ENCODE measurements around the gene GBA2.
A peak's percentile ranks its signal among the peaks of the same experiment; 100 is the strongest.

The GBA2 gene

GRCh38 chr9:35748858-35749514 is at the start of gene GBA2, which contains the start of gene RGP1:
Gene GBA2 (minus strand): TSS chr9:35749228. CDS start chr9:35748704, 524 bp downstream.
Gene RGP1 (plus strand): TSS chr9:35749287. CDS start chr9:35749756, 469 bp downstream.
- peak; percentile 19 for DNase-seq

GRCh38 chr9:35797311-35798109 is 48.5 kb upstream of the GBA2 start:
- no peak for DNase-seq

DNA sequence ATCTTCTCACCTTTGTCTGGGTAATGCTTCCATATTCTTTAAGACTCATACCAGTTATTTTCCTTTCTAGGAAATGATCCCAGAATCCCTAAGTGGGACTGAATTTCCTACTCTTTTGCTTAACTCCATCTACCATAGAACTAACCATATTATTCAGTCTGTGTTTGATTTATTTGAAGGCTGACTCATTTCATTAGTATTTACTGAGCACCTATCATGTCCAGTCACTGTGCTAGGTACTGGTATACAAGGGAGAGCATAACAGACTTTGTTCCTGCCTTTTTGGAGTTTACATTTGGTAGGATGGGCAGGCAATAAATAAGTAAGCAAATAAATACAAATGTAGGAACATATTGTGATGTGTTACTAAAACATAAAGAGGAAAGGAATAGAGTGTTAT is 46.7 kb upstream of the GBA2 start:
- no peak for DNase-seq

GRCh38 chr9:35793461-35793860 is 44.4 kb upstream of the GBA2 start:
- DNase-seq: no peak

DNA sequence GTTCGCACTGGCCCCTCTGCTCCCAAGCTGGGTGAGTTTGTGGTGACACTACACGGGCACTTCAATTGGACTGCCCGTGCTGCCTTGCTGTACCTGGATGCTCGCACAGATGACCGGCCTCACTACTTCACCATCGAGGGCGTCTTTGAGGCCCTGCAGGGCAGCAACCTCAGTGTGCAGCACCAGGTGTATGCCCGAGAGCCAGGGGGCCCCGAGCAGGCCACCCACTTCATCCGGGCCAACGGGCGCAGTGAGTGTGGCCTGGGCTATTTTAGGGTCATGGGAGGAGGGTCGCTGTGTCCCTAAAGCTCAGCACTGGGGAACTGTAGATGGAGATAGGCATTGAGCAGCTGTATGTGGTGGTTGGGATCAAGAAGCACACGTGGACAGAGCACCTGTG is 43.8 kb upstream of the GBA2 start:
- DNase-seq: no peak

DNA sequence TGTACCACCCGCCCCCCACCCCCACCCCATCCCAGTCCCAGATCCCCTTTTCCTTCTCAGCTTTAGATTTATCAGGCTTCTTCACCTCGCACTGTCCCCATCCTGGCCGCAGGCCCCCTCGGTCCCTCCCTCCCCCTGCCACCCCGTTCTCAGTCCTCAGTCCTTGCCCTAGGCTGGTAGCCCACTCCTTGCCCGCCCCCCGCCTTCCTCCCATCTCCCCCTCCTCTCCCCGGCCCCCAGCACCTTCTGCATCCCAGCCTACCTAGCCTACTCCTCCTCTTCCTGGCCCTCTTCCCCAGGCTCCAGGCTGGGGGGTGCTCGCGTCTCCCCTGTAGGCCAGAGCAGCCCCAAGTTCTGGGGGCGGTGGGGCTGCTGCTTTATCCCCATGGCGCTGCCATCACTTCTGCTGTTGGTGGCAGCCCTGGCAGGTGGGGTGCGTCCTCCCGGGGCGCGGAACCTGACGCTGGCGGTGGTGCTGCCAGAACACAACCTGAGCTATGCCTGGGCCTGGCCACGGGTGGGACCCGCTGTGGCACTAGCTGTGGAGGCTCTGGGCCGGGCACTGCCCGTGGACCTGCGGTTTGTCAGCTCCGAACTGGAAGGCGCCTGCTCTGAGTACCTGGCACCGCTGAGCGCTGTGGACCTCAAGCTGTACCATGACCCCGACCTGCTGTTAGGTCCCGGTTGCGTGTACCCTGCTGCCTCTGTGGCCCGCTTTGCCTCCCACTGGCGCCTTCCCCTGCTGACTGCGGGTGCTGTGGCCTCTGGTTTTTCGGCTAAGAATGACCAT is 43.2 kb upstream of the GBA2 start:
- DNase-seq: no peak

GRCh38 chr9:35791297-35791921 is 42.4 kb upstream of the GBA2 start, which contains the start of gene NPR2:
Gene NPR2 (plus strand): TSS chr9:35791591. CDS start chr9:35792409, 818 bp downstream.
- no peak for DNase-seq

DNA sequence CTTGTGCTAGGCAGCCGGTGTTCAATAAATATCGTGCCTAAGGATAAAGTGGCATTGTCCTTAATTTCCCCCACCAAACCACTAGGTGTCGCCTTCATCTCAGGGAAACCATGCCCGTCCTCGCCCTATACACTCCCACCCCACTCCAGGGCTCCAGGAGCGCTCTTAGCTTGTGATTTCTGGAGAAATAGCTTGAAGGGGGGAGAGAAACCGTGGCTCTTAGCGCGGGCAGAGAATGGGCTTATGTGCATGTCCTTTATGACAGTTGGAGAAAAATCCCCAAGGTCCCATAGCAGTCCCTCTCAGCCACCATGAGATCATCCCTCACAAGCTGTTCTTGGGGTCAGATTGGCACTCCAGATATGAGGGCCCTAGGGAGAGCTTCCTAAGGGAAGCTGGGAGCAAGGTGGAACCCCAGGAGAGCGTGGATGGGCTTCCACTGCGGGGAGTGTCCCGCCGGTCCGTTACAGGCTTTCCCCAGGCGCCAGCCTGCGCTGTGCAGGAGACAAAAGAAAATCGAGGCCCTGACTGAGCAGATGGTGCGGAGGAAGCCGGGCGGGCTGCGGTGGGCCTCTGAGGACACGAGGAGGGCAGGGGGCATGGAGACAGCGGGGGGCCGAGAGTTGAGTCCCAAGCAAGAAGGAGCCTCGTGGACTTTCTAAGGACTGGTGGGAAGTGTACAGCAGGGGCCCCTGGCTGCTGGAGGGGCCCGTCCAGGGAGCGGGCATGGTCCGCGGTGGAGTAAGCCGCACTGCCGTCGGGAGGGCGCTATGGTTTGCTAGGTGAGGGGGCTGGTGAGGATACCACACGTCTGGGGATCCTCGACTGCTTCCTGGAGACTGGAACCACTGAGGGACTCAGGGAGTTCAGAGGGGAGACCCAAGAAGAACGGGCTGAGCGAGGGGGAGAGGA is 41.6 kb upstream of the GBA2 start:
- DNase-seq: peak; percentile 90

DNA sequence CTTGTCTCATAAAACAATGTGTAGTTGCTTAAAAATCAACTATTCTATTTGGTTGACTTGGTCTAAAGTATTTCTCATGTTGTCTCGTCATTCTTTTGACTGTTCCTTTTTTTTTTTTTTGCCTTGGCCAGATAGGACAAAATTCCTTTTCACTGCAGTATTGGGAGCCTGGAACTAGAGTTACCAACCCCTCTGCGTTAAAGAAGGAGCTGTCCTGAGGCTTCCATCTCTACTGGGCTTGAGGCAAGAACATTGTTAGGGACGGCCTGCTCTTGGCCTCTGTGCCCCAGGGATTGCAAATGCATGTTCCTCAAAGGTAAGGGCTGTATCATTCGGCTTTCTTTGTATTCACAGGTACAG is 41.0 kb upstream of the GBA2 start:
- DNase-seq: no peak

DNA sequence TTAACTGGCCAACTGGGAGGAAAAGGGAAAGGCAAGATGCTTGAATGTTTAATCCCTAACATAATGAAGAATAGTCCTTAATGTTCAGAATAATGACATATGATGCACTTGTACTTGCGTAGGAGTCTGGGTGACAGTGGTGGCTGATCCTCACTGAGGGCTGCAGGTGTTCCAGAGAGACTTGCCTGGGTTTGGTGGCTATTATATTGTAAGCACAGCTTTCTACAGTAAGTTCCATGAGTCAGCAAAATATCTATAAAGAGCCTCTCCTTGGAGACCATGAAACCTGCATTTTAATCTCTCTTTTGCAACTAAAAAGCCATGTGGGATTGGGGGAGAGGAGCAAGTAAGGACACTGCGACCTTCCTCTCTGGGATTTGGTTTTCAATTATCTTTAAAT is 40.5 kb upstream of the GBA2 start:
- no peak for DNase-seq

GRCh38 chr9:35783418-35783817 is 34.4 kb upstream of the GBA2 start:
- no peak for DNase-seq

- DNase-seq: no peak
These were observed 32.0 kb upstream of the GBA2 start for GRCh38 chr9:35781066-35781465.

GRCh38 chr9:35778496-35778895 is 29.5 kb upstream of the GBA2 start:
- no peak for DNase-seq

DNA sequence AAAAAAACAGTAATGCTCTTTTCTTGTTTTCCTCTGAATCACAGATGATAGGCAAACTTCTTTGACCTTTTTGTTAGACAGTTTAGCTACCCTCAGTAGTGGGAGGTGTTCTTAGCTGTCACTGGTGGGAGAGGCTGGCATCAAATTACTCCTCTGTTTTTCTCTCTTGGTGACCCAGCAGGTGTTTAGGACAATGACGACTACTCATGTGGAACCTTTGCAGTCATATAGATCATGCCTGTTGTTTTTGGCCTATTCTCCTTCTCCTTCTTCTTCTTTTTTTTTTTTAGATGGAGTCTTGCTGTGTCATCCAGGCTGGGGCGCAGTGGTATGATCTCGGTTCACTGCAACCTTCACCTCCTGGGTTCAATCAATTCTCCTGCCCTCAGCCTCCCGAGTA is 27.0 kb upstream of the GBA2 start:
- no peak for DNase-seq

DNA sequence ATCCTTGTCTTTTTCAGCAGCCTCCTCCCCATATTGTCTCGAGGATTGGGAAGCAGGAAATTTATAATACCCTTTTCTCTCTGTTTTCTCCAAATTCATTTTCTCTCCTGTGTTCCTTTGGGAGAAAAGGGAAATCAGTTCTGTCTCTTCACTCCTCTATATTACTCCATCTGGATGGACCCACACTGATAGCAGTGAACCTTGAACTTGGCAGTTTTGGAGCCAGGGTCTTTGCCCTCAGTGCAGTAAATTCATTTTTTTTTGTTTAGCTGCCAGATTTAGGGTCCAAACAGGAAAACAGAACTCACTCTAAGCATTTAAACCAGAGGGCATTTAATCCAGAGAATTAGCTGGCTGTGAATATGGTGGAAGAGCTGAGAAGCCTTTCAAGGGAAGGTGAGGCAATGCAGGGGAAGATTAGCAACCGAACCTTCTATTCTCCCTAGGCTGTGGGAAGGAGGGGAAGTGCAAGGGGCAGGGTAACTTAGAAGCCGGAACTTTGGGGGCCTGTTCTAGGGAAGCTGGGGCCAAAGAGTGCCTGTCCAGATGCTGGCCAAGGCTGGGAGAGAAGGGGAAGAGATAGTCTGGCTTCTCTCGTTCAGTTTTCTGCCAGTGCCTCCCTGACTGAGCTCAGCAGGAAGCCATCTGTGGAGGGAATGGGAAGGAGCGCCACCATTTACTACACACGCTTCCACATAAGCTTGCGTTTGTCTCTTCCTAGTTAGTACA is 26.0 kb upstream of the GBA2 start:
- no peak for DNase-seq

DNA sequence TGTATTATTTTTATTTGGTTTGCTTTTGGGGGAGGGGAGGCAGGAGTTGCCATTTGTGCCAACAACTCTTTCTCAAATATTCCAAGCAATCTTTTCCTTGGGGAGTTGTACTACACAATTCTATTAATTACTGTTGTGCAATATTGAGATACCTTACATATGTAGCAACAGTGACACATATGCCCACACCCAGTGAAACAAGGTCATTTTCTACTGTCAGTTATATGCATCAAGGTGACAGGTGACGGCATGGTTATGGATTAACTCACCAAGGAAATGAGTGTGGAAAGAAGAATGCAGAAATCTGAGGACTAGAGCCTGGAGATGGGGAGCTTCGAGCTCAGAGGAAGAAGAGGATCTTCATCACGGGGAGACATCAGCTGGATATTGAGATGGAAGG is 22.9 kb upstream of the GBA2 start:
- DNase-seq: no peak

DNA sequence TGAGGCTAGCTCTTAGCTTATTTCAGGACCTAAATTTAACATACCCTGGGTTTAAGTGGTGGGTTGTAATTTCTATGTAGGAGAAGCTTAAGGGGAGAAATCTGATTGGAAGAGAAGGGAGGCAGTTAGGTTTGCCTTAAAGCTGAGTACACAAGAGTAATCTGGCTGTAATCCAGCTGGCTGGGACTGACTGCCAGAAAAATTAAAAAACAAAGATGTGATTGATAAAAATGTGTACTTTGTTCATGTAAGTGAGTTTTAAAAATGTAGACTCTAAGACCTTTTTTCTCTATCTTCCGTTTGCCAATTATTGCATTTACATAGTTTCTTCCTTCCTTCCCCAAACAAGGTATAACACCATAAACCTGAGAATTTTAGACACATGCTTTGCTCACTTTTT is 22.5 kb upstream of the GBA2 start:
- no peak for DNase-seq

GRCh38 chr9:35771075-35771433 is 22.0 kb upstream of the GBA2 start:
- no peak for DNase-seq

GRCh38 chr9:35769763-35770162 is 20.7 kb upstream of the GBA2 start:
- DNase-seq: no peak

- no peak for DNase-seq
These were observed 18.4 kb upstream of the GBA2 start for GRCh38 chr9:35767458-35767857.

DNA sequence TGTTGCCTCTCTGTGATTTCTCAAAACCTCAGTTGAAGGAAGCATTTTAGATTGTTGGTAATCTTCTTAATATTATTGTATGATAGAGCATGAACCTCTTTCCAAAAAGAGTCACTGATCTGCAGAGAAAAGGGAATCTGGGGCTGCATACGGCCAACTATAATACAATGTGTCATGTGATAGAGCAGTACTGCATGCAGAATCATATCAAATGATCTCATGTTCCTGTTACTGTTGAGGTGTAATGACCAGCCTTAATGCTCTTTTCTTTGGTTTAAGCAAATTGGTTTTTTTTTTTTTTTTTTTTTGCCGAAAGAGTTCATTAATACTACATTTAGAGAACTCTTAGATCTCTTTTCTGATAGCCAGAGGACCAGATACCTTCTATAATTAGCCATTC is 18.0 kb upstream of the GBA2 start:
- no peak for DNase-seq
